ENCODE data around the gene PNKD.

PNKD gene

DNA sequence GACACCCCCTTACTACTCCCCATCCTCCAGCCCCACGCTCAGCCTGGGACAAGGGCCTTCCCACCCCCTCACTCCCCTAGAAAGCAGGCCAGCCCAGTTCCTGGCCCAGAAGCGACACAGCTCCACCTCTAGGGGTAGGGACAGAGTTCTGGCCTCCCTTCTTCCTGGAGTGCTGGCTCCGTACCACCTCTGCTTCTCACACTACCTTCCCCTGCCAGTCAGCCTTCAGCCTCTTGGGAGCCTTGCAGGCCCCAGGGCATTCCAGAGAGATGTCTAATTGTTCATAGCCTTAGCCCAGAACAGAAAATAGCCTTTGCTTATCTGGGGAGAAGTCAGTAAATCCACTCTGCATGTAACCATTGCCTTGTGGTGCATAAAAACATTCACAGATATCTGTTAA is 73.3 kb downstream of the PNKD start:
- DNase-seq (ENCODE audit: low read depth in 2 of 2): no peak

DNA sequence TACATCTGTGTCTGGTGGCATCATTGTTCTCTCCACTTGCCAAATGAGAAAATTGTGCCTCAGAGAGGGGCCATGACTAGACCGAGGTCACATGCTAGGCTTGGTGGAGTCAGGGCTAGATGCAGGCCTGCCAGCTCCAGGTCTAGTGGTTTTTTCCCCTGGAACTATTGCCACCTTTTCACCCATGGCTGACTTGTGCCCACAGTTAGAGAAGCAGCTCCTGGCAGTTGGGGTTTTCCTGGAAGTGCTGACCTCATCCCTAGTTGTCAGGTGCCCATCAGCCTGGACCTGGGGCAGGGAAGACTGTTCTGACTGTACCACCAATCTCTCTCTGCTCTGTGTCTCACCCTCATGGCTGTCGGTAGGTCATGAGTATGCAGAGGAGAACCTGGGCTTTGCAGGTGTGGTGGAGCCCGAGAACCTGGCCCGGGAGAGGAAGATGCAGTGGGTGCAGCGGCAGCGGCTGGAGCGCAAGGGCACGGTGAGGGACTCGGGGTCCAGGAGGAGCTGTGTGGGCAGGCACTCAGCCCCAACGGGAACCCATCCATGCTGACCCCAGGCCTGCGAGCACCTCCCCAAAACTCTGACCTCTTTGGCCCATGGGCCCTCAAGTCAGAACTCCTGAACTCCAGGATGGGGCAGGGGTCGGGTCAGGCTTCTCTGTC is 73.9 kb downstream of the PNKD start:
- DNase-seq (ENCODE audit: low read depth in 2 of 2): no peak

DNA sequence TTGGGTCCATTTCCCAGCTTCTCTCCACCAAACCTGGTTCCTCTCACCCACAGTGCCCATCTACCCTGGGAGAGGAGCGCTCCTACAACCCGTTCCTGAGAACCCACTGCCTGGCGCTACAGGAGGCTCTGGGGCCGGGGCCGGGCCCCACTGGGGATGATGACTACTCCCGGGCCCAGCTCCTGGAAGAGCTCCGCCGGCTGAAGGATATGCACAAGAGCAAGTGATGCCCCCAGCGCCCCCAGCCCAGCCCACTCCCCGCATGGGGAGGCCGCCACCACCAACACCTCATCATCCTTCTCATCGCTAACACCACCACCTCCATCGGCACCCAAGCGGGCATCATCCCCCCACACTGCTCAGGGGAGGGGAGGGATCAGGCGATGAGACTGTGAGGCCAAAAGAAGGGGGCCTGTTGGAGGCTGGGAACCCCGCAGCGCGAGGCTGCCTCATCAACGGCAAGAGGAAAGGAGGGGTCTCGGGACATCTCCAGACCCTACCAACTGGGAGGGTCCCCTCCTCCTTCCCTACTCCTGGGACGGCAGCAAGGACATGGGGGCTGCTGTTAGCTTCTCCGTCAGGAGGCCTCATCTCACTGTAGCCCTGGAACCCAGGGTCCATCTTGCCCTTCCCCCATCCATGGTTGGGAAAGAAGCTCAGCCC is 74.6 kb downstream of the PNKD start:
- no peak for DNase-seq (ENCODE audit: low read depth in 2 of 2)

DNA sequence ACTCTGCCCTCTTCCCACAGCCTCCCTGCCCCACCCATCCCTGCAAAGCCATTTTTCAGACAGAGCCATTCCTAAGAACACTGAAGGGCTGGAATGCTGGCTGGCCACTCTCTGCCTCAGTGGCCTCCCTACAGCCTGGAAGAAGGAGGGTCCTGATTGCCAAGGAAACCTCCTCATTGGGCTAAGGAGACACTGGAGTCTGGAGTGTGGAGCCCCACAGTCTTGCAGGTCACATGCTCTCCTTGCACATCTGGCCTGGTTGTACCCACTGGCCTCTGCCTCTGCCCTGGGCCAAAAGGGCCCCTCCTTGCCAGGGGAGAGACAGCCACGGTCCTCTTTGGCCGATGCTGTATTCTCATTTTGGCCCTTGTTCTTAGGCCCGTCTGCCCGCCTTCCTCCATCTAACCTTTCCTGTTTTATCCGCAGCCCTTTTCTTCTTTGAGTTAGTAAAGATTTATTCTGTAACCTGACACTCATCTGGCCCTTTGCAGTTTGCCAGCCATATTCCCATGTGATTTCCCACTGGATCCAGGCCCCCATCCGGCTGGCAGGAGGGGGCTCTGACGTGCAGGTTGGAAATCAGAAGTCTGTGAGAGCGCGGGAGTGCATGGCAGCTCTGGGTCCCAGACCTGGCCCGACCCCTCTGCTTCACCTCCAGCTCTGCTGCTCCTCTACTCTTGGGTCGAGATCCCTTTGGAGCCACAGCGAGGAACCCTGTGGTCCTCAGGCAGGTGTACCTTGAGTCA is 75.3 kb downstream of the PNKD start:
- no peak for DNase-seq (ENCODE audit: low read depth in 2 of 2)

DNA sequence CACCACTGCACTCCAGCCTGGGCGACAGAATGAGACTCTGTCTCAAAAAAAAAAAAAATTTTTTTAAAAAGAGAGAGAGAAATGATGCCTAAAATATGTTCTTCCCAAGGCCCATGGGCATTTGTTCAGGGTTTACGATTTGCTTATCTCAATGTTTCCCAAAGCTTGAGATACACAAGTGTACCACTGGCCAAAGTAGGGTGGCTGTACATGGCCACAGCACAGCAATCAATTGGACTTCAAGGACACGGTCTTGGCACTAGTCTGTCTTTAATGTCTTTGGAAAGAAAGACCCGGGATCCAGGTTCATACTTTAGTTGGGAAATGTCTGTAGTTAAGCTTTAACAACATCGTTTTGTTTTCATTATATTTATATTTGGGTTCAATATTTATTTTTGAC is 76.9 kb downstream of the PNKD start:
- DNase-seq (ENCODE audit: low read depth in 2 of 2): no peak

DNA sequence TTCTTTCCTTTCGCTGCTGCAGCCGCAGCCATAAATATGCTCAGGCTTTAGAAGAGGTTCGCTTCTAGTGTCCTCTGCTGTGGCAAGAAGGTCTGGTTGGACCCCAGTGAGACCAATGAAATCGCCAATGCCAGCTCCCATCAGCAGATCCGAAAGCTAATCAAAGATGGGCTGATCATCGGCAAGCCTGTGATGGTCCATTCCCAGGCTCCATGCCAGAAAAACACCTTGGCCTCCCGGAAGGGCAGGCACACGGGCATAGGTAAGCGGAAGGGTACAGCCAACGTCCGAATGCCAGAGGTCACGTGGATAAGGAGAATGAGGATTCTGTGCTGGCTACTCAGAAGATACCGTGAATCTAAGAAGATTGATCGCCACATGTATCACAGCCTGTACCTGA is 83.7 kb downstream of the PNKD start:
- DNase-seq (ENCODE audit: low read depth in 2 of 2): no peak

DNA sequence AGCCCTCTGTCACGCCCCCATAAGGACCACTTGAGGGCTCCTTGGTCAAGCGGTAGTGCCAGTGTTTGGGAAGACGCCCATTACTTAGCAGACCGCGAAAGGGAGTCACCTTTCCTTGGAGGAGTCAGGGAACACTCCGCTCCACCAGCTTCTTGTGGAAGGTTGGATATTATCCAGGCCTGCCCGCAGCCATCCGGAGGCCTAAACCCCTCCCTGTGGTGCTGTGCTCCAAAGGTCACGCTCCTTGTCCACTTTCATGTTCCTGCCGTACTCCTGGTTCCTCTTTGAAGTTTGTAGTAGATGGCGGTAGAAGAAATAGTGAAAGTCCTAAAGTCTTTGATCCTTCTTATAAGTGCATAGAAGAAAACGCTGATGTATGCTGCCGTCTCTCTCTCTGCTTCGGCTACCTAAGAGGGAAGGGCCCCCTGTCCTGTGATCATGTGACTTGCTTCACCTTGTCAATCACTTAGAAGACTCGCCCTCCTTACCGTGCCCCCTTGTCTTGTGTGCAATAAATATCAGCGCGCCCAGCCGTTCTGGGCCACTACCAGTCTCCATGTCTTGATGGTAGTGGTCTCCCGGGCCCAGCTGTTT is 84.6 kb downstream of the PNKD start:
- DNase-seq (ENCODE audit: low read depth in 2 of 2): no peak

DNA sequence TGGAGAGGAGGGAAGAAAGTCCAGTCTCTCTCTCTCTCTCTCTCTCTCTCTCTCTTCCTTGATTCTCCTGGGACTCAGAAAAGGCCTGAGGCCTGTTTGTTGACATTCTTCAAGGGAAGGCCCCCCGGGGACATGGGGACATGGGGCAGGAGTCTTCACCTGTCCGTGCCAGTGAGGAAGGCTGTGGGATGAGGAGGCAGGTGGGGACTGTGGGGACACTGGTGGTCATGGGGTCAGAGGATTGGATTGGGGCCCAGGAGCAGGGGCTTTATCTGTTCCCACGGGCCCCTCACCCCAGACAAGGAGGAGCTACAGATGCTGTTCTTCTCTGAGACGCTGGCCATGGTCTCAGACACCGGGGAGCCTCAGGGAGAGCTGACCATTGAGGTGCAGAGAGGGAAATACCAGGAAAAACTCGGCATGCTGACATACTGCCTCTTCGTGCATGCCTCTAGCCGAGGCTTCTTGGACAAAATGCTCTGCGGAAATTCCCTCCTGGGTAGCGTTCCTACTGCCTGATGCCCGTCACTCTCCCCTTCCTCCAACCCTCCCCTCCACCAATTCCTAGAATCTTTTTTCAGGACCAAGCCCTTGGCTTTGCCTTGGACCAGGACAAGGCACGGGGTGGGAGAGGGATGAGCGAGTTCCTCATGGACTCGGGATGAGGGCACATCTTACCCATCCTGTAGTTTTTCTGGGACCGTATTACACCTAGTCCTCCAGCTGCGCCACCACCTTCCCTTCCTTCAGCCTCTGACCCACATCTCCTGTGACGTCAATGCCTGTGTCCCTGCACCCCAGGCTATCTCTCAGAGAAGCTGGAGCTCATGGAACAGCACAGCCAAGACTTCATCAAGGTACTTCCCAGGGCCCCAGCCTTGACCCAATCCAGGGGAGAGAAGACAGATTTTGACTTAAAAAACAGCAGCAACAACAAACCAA is 87.2 kb downstream of the PNKD start:
- no peak for DNase-seq (ENCODE audit: low read depth in 2 of 2)

DNA sequence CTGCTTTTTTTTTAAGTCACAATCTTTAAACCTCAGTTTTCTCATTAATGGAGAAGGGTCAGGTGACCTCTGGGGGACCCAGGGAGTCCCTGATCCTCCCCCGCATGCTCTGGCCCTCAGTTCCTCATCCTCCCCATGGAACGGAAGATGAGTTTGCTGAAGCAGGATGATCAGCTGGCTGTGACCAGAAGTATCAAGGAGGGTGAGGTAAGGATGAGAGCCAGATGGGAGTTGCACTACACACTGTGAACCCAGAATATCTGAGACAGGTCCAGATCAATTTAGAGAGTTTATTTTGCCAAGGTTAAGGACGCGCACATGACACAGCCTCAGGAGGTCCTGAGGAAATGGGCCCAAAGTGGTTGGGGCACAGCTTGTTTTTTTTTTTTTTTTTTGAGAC is 90.1 kb downstream of the PNKD start:
- no peak for DNase-seq (ENCODE audit: low read depth in 2 of 2)

DNA sequence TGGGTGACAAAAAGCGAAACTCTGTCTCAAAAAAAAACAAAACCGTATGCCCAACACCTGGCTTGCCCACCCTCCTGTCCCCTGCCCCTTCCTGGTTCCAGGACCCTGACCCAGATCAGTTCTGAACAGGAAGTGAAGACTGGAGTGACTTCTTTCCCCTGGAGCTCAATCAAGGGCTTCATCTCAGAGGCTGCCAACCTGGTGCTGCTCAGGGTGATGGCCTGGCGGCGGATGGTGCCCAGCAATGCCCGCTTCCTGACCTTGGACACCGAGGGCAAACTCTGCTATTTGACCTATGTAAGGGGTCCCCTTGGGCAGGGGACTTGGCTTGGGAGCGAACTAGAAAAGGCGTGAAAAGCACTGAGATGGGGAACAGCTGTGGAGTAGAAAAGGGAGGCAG is 92.3 kb downstream of the PNKD start:
- DNase-seq (ENCODE audit: low read depth in 2 of 2): no peak

DNA sequence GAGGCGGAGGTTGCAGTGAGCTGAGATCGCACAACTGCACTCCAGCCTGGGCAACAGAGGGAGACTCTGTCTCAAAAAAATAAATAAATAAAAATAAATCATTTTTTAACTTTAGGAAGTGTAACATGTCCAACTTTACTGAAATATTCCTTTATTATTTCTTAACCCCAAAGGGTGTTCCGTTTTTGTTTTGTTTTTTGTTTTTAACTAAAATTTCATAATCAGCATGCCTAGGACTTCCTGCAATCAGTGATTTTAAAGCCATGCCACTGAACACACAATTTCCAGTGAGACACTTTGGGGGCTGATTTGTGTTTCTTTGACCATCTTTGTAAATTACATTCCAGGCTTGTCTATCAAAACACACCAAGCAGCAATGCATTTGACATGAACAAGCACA is 93.4 kb downstream of the PNKD start:
- DNase-seq (ENCODE audit: low read depth in 2 of 2): no peak

DNA sequence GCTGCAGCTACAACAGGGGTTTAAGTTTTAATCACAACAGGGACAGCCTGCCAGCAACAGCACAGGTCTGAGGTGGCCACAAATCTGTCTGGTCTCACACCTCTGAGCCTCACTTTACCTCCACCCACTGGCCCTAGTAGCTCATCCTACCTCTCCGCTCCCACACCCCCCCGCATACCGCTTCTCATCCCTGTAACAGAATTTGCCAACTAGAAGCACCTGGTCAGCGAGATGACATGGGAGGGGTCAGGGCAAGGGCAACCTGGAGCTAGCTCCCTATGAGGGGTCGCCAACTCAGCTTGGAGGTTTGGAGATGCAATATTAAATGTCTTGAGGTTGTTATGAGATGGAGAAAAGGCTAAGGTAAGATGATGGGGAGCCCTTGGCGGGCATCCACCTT is 93.9 kb downstream of the PNKD start:
- no peak for DNase-seq (ENCODE audit: low read depth in 2 of 2)

DNA sequence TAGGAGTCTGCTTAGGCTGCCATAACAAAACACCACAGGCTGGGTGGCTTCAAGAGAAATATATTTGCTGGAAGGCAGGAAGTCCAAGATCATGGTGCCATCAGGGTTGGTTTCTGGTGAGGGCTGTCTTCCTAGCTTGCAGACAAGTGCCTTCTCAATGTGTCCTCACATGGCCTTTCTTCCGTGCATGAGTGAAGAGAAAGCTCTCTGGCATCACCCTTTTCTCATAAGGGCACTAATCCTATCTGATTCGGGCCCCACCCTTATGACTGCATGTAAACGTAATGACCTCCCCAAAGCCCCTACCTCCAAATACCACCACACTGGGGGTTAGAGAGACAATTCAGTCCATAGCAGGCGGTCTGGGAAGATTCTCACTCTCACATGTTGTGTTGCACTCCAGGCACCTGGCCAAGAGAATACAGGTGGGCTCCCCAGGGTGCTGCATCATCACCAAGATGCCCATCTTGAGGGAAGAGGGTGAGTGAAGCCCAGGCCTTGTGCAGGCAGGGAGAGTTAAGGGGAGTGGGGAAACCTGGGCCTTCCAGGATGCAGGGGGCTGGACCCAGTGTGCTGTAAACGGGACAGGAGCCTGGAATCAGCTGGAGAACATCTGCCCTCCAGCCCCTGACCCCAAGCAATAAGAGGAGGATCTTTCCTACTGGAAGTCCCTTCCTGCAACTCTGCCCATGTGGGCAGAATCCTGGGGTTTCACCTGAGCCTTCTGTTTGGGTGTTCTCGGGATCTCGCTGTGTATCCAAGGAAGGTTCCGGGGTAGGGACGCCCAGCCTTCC is 96.5 kb downstream of the PNKD start:
- DNase-seq (ENCODE audit: low read depth in 2 of 2): no peak

DNA sequence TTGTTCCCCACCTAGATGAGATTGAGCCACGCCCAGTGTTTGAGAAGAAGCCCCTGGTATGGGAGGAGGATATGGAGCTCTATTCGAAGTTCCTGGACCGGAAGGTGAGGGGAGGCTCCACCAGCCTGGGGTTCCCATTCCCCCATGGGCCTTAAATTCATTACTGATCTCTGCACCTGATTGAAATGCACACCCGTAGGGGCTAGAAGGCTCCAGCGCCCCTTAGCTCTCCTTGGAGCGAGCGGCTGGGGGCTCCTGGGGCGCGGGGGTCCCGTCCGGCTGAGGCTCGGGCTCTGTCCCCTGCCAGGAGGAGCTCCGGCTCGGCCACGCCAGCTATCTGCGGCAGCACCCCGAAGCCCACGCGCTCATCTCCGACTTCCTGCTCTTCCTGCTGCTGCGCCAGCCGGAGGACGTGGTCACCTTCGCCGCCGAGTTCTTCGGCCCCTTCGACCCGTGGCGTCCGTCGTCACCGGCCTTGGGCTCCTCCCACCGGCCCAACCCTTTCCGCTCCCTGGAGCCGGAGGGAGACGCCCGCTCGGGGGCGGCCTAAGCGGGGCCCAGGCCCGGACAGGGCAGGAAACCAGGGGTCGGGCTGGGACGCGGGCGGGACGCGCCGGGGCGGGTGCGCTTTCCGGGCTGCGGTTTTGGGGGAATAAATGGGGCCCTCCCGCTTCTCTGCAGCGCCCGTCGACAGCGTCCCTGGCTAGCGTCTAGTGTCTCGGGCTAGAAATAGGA is 97.3 kb downstream of the PNKD start:
- peak; percentile 22 to 67 for DNase-seq (ENCODE audit: low read depth in 2 of 2)

DNA sequence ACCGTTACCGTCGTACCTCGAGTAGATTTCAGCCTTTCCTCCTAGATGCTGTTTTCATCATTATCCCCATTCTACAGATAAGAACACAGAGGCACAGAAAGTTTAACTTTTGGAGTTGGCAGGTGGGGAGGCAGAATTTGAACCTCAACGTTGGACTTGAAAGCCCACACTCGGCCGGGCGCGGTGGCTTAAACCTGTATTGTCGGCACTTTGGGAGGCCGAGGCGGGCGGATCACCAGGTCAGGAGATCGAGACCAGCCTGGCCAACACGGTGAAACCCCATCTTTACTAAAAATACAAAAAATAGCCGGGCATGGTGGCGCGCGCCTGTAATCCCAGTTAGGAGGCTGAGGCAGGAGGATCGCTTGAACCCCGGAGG is 97.8 kb downstream of the PNKD start:
- DNase-seq (ENCODE audit: low read depth in 2 of 2): no peak

DNA sequence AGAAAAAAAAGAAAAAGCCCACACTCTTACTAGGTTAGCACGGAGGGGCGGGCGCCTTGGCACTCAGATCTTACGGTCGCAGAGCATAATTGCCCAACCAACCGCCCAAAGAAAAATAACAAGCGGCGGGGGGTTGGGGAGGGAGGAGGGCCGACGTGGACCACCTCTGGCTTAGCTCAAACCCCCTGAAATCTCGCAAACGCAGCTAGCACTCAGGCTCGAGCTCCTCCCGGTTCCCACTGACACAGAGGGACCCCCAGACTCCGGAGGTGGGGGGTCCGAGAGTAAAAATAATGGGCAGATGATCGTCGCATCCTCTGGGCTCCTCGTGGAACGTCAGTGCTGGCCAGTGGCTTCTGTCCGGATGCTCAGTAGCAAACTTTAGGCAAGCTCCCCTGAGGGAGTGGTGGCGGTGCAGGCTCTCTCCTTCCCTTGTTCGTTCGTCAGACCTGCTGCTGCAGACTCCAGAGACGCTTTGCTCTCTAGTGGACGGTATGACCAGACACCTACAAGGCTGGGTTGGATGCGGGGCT is 98.4 kb downstream of the PNKD start:
- DNase-seq (ENCODE audit: low read depth in 2 of 2): no peak

DNA sequence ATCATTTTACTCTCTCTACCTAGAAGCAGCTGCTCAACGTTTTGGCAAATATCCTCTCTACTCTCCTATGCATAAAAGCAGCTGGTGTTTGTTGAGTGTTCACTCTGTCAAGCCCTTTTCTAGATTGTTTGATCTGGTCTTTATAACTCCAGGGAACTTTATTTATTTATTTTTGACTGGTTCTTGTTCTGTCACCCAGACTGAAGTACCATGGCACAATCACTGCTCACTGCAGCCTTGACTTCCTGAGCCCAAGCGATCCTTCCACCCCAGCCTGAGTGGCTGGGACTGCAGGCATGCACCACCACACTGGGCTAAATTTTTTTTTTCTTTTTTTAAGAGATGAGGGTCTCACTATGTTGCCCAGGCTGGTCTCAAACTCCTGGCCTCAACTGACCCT is 99.0 kb downstream of the PNKD start:
- no peak for DNase-seq (ENCODE audit: low read depth in 2 of 2)

DNA sequence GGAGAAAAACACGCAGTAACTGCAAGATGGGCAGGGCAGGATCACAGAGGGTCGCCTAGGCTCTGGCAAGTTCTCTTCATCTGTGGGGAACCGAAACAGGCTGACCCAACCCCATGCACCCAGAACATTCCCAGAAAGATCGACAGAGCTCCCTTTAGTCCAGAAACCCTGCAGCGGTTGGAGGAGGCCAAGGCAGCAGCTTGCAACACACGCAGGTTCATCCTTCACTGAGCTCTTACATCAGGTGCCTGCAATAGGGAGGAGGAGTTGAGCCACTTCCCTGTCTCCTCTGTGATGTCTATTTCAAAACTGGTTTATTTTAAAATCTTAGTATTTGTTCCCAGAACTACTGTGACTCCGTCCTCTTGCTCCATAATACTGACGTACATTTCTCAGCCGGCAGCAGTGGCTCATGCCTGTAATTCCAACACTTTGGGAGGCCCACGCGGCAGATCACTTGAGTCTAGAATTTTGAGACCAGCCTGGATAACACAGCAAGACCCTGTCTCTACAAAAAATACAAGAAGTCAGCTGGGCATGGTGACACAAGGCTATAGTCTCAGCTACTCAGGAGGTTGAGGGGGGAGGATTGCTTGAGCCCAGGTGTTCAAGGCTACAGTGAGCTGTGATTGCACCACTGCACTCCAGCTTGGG is 100.2 kb downstream of the PNKD start:
- no peak for DNase-seq (ENCODE audit: low read depth in 2 of 2)

DNA sequence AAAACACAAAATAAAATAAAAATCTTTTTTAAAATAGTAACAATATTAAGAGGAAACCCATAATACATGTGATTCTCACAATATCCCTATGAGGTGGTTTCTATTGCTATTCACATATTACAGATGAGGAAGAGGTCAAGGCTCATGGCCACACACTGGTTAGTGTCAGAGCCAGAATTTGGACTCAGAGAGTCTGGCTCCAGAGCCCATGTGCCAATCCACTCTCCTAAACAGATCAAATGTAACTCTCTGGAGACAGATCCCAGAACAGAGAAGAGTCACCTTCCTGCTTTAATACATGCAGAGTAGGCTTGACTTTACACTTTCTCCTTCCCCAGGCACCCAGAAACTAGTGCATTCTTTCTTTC is 101.6 kb downstream of the PNKD start:
- no peak for DNase-seq (ENCODE audit: low read depth in 2 of 2)

Data from stimulated activated CD4-positive, alpha-beta T cell treated with anti-CD3 and anti-CD28 coated beads, Interleukin-12 subunit alpha, Interleukin-12 subunit beta, amount 100 ng/mL, for 24 hours (primary cell).